K562 (cell line): ENCODE data around the gene TSPOAP1.

Source experiments
- BRCA1 ChIP-seq, 2 experiments: fragments of 450-650 bp in 1 of 2; sonication (generic) in 1 of 2; formaldehyde crosslinking in 1 of 2; IDR thresholded peaks; 2 replicates each; pipeline versions ENCODE4 v1.5.0 to v1.6.1; 2017 to 2020; ENCODE audit warnings: mild to moderate bottlenecking in 1 of 2, missing genetic modification reagents in 1 of 2
- BRD4 ChIP-seq: fragments of 200-600 bp; sonication (generic); IDR thresholded peaks from 2 replicates; pipeline ENCODE4 v1.6.1; 2017; ENCODE audit warnings: inconsistent platforms
- CHD4 ChIP-seq: fragments of 200-600 bp; sonication (generic); IDR thresholded peaks from 3 replicates; pipeline ENCODE4 v1.6.1; 2012; ENCODE audit warnings: low read depth, mild to moderate bottlenecking, mixed read lengths, low read length, inconsistent platforms; ENCODE audit not compliant: insufficient read depth, insufficient replicate concordance, poor library complexity, severe bottlenecking
- CUX1 ChIP-seq: fragments of 200-800 bp; sonication (Bioruptor generic); IDR thresholded peaks from 2 replicates; pipeline ENCODE4 v1.6.1; 2016; ENCODE audit warnings: missing genetic modification characterization, missing compliant biosample characterization
- GABPA ChIP-seq: fragments of 200-800 bp; sonication (Bioruptor generic); conservative IDR thresholded peaks from 2 replicates; pipeline ENCODE4 v1.6.1; 2016; ENCODE audit warnings: low read depth, missing genetic modification characterization, missing compliant biosample characterization
- MAX ChIP-seq: sonication (generic); formaldehyde crosslinking; IDR thresholded peaks from 2 replicates; pipeline ENCODE4 v1.9.0; 2022; ENCODE audit warnings: mild to moderate bottlenecking, missing genetic modification reagents
- SP1 ChIP-seq: sonication (generic); formaldehyde crosslinking; IDR thresholded peaks from 2 replicates; pipeline ENCODE4 v1.8.1; 2022; ENCODE audit warnings: mild to moderate bottlenecking, missing genetic modification reagents
- STAT5B ChIP-seq: fragments of 250-450 bp; sonication (Bioruptor Pico); IDR thresholded peaks from 2 replicates; pipeline ENCODE4 v1.8.0; 2021; ENCODE audit warnings: mild to moderate bottlenecking, inconsistent platforms
- ZBTB11 ChIP-seq, 3 experiments: fragments of 200-800 bp in 1 of 3; fragments of 250-450 bp in 1 of 3; fragments of 450-650 bp in 1 of 3; sonication (Bioruptor Pico) in 1 of 3; sonication (Bioruptor generic) in 1 of 3; formaldehyde crosslinking in 1 of 3; IDR thresholded peaks; 2 replicates each; pipeline versions ENCODE4 v1.6.1 to v1.8.0; 2016 to 2022; ENCODE audit warnings: mild to moderate bottlenecking in 2 of 3, missing genetic modification characterization in 2 of 3, missing compliant biosample characterization in 1 of 3, moderate library complexity in 1 of 3
- ZNF707 ChIP-seq: fragments of 250-450 bp; sonication (Bioruptor Pico); conservative IDR thresholded peaks from 2 replicates; pipeline ENCODE4 v1.8.0; 2022; ENCODE audit warnings: inconsistent platforms, mild to moderate bottlenecking, moderate library complexity

- TF ChIP-seq STAT5B (CRISPR knock-in tag) (no peak), MAX (no peak), BRCA1 (IDR thresholded peaks at IDR 0.05) (no peak), BRCA1 (CRISPR knock-in tag; IDR thresholded peaks at IDR 0.05) (no peak), SP1 (no peak), BRD4 (no peak), ZBTB11 (CRISPR knock-in tag; IDR thresholded peaks at IDR 0.05) (no peak), GABPA (no peak), CHD4 (no peak), CUX1 (no peak), ZNF707 (CRISPR knock-in tag) (no peak)
Measured at GRCh38 chr17:58301504-58302150, 27.0 kb downstream of the TSPOAP1 start.
